Measurements from ENCODE around the gene GALNT18. TPM values are rescaled to one million over a fixed set of nuclear protein-coding genes. Genes with fewer than 3 reads are reported as not detected.

The GALNT18 gene
- total and polyA plus RNA-seq, 2 donors (not counting 3 experiments of a cell fraction or from before 2014, with no cell fraction given): 0.17 to 0.18 TPM

GRCh38 chr11:11555208-11555607 is 66.6 kb downstream of the GALNT18 start:
- H3K9me3 ChIP-seq (replicated peaks; ENCODE audit: control insufficient read depth, insufficient read depth, low read length): no peaks in the 10 kb centered on the region
- H3K27ac ChIP-seq (ENCODE audit: insufficient read depth, low read depth, low read length): no peak overlapping the region
- ChIA-PET CTCF (no interaction called here), POLR2A (no interaction called here)
- H3K4me2 ChIP-seq (ENCODE audit: insufficient read depth, low read length): no peak overlapping the region
- DNase-seq (ENCODE audit: low read depth, low spot score) (no peak), FAIRE-seq (no peak)
- H3K4me3 ChIP-seq (replicated peaks in 1 of 3; ENCODE audit: insufficient read depth in 1 of 3, low read depth in 1 of 3, low read length in 3 of 3): no peak overlapping the region
- TF ChIP-seq EZH2 (IDR thresholded peaks at IDR 0.05; ENCODE audit: borderline replicate concordance, low read depth, low read length, severe bottlenecking): no peak
- no peak for TF ChIP-seq JUN (IDR thresholded peaks at IDR 0.05; ENCODE audit: borderline replicate concordance, insufficient read depth, insufficient read length, low read depth)
- TF ChIP-seq POLR2A (IDR thresholded peaks at IDR 0.05; ENCODE audit: low read depth, low read length): no peak
- TF ChIP-seq MYC (IDR thresholded peaks at IDR 0.05; ENCODE audit: low read depth, low read length): no peak
- no peak for TF ChIP-seq GATA2 (IDR thresholded peaks at IDR 0.05; ENCODE audit: insufficient read depth, insufficient read length, low read depth, low read length)
- TF ChIP-seq FOS (IDR thresholded peaks at IDR 0.05; ENCODE audit: borderline replicate concordance, insufficient read depth, low read length): no peak
- no peak for TF ChIP-seq MAX (IDR thresholded peaks at IDR 0.05; ENCODE audit: insufficient read depth, insufficient read length)
- no peak for TF ChIP-seq CTCF (IDR thresholded peaks at IDR 0.05; ENCODE audit: extremely low read depth in 1 of 2, insufficient read depth in 1 of 2, low read depth in 1 of 2, low read length in 2 of 2)
- H3K79me2 ChIP-seq (ENCODE audit: control insufficient read depth, insufficient read depth, low read length): no peaks in the 10 kb centered on the region
- no peaks in the 10 kb centered on the region for H3K9me1 ChIP-seq (replicated peaks; ENCODE audit: control insufficient read depth, extremely low read depth, insufficient read depth, low read length)
- no peaks in the 10 kb centered on the region for H3K4me1 ChIP-seq (ENCODE audit: control insufficient read depth, extremely low read depth, insufficient read depth, low read length)
- no TSS peak for BruUV-seq (replicated peaks)
- intact Hi-C loops (cut with micrococcal nuclease): no loop called here
- H3K9ac ChIP-seq (replicated peaks; ENCODE audit: extremely low read depth, insufficient read depth, low read length): no peak overlapping the region
- H3K36me3 ChIP-seq (ENCODE audit: control insufficient read depth in 2 of 2, extremely low read depth in 1 of 2, insufficient read depth in 2 of 2, low read length in 2 of 2): no peaks in the 10 kb centered on the region
- dilution Hi-C loops (cut with MboI; ENCODE audit: extremely low pct_ligation_motif_present, low sequenced_read_pairs): no loop called here
- H2AFZ ChIP-seq (ENCODE audit: low read depth, low read length): no peak overlapping the region
- no peaks in the 10 kb centered on the region for H4K20me1 ChIP-seq (replicated peaks; ENCODE audit: control insufficient read depth, extremely low read depth, insufficient read depth, low read length)
- H3K27me3 ChIP-seq (ENCODE audit: control insufficient read depth in 2 of 2, insufficient read depth in 2 of 2, low read length in 2 of 2): no peaks in the 10 kb centered on the region

All from endothelial cell of umbilical vein (primary cell).